DOHH2 (cell line): Measurements from ENCODE around the gene MTARC1.

Source experiments
- H3F3A ChIP-seq: fragments of 200-600 bp; sonication (generic), shearing (Covaris generic); 2 replicates; pipeline ENCODE4 v1.6.0; 2016; ENCODE audit warnings: antibody characterized with exemption, mild to moderate bottlenecking; ENCODE audit not compliant: control insufficient read depth, insufficient read depth
- H3K27ac ChIP-seq: fragments of 200-600 bp; sonication (generic); 2 replicates; pipeline ENCODE4 v1.5.1; 2014; ENCODE audit warnings: low read depth, mild to moderate bottlenecking, low read length, moderate library complexity
- H3K27me3 ChIP-seq: fragments of 200-600 bp; sonication (generic); 2 replicates; pipeline ENCODE4 v1.6.1; 2014; ENCODE audit warnings: mild to moderate bottlenecking, low read length, mixed read lengths; ENCODE audit not compliant: control insufficient read depth
- H3K36me3 ChIP-seq: fragments of 200-600 bp; sonication (generic); 2 replicates; pipeline ENCODE4 v1.6.1; 2014; ENCODE audit warnings: mild to moderate bottlenecking, low read length, moderate library complexity, mixed read lengths; ENCODE audit not compliant: control insufficient read depth
- H3K4me1 ChIP-seq: fragments of 200-600 bp; sonication (generic); 2 replicates; pipeline ENCODE4 v1.6.1; 2014; ENCODE audit warnings: mild to moderate bottlenecking, low read length, mixed read lengths; ENCODE audit not compliant: control insufficient read depth
- H3K4me2 ChIP-seq: fragments of 200-600 bp; sonication (generic); 2 replicates; pipeline ENCODE4 v1.6.0; 2014; ENCODE audit warnings: mild to moderate bottlenecking, low read length, moderate library complexity
- H3K4me3 ChIP-seq: fragments of 200-600 bp; sonication (generic); 2 replicates; pipeline ENCODE4 v1.5.1; 2014; ENCODE audit warnings: mild to moderate bottlenecking, low read length, mixed read lengths
- H3K79me2 ChIP-seq: fragments of 200-600 bp; sonication (generic); 2 replicates; pipeline ENCODE4 v1.6.1; 2014; ENCODE audit warnings: mild to moderate bottlenecking, low read length, mixed read lengths; ENCODE audit not compliant: control insufficient read depth
- H3K9me2 ChIP-seq: fragments of 200-600 bp; sonication (generic); replicated peaks from 2 replicates; pipeline ENCODE4 v1.6.1; 2014; ENCODE audit warnings: mild to moderate bottlenecking, low read length, mixed read lengths; ENCODE audit not compliant: control insufficient read depth
- H3K9me3 ChIP-seq: fragments of 200-600 bp; sonication (generic); 2 replicates; pipeline ENCODE4 v1.6.1; 2014; ENCODE audit warnings: antibody characterized with exemption, low read length, mixed read lengths; ENCODE audit not compliant: control insufficient read depth, insufficient read depth
- H4K20me1 ChIP-seq: fragments of 200-600 bp; sonication (generic); 2 replicates; pipeline ENCODE4 v1.6.0; 2014; ENCODE audit warnings: low read depth, mild to moderate bottlenecking, antibody characterized with exemption, low read length, moderate library complexity; ENCODE audit not compliant: control insufficient read depth, insufficient read depth
- EZH2phosphoT487 ChIP-seq: fragments of 200-600 bp; sonication (generic); IDR thresholded peaks from 2 replicates; pipeline ENCODE4 v1.6.1; 2017; ENCODE audit warnings: borderline replicate concordance, mild to moderate bottlenecking, antibody characterized with exemption, low read length, moderate library complexity, mixed read lengths
- TF ChIP-seq, protein P1 (sequence below): fragments of 200-600 bp; sonication (generic); IDR thresholded peaks from one replicate; pipeline ENCODE4 v1.5.1; 2014; ENCODE audit warnings: antibody characterized with exemption, mild to moderate bottlenecking, low read depth, low read length; ENCODE audit not compliant: poor library complexity, severe bottlenecking

MTARC1 gene

DNA sequence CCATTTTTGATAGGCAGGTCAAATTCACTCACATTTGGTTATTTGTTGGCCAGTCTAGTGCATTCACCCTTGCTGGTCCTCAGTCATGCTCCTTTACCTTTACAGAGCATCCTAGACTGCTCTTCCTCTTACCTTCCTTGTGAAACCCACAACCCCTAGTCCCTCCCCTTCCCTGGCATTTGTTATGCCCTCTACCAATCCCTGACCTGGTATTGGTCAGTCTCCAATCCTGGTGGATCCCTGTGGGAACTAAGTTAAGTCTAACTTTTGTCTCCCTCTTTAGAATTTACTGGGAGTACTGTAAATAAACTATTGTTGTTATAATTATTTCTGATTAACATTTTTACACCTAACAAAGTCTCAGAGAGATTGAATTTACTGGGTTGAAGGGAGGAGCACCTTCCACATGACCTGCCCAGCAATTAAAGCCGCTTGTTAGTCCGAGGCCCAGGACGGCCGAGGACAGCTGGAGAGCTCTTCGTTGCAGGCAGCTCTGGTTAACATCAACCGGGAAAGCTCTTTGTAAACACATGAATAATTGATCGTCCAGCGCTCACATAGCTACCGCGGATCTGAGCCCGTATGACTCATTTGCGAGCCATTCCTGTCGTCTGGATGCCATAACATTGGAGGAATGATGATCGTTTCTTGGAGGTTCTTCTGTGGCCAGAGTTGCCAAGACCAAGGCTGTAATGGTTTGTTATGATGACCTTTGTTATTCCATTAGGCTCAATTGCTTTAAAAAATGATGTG is 31.9 kb downstream of the MTARC1 start:
- no peak overlapping the region for H3K27ac ChIP-seq
- H3F3A ChIP-seq, result no peaks in the 10 kb centered on the region
- H3K79me2 ChIP-seq, result no peaks in the 10 kb centered on the region
- H3K9me3 ChIP-seq, result no peaks in the 10 kb centered on the region
- H3K4me3 ChIP-seq, result no peak overlapping the region
- H3K9me2 ChIP-seq, result no peaks in the 10 kb centered on the region
- no peaks in the 10 kb centered on the region for H3K36me3 ChIP-seq
- TF ChIP-seq, protein P1, sequence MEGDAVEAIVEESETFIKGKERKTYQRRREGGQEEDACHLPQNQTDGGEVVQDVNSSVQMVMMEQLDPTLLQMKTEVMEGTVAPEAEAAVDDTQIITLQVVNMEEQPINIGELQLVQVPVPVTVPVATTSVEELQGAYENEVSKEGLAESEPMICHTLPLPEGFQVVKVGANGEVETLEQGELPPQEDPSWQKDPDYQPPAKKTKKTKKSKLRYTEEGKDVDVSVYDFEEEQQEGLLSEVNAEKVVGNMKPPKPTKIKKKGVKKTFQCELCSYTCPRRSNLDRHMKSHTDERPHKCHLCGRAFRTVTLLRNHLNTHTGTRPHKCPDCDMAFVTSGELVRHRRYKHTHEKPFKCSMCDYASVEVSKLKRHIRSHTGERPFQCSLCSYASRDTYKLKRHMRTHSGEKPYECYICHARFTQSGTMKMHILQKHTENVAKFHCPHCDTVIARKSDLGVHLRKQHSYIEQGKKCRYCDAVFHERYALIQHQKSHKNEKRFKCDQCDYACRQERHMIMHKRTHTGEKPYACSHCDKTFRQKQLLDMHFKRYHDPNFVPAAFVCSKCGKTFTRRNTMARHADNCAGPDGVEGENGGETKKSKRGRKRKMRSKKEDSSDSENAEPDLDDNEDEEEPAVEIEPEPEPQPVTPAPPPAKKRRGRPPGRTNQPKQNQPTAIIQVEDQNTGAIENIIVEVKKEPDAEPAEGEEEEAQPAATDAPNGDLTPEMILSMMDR, result no peak
- TF ChIP-seq EZH2phosphoT487, result no peak
- no peaks in the 10 kb centered on the region for H3K4me1 ChIP-seq
- no peaks in the 10 kb centered on the region for H3K27me3 ChIP-seq
- no peak overlapping the region for H3K4me2 ChIP-seq
- no peaks in the 10 kb centered on the region for H4K20me1 ChIP-seq

DNA sequence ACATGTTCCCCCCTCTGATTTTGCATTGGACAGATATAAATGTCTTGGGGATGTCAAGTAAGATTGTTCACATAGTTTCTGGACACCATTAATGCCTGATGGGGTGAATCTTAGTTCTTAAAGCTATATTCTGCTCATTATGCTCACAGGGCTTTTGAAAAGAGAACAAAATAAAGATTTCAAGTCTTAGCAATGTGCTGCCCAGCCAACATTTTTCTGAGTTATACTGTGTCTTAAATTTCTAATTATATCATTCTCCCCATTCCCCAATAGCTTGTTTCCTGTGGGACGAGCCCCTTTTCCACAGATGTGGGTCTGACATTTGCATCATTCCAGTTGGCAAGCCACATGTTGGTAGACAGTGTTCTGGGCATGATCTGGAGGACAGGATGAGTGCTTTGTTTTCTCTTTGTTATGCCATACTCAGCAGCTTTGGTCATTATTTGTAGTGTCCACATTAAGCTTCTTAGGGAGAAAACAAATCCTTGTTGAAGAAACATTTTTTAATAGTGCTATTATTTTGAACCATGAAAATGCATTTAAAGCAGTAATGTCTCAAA is 32.8 kb downstream of the MTARC1 start:
- no peak overlapping the region for H3K4me2 ChIP-seq
- no peaks in the 10 kb centered on the region for H3K9me3 ChIP-seq
- no peak overlapping the region for H3K4me3 ChIP-seq
- no peaks in the 10 kb centered on the region for H3K4me1 ChIP-seq
- TF ChIP-seq, protein P1, result no peak
- TF ChIP-seq EZH2phosphoT487, result no peak
- H3K79me2 ChIP-seq, result no peaks in the 10 kb centered on the region
- no peaks in the 10 kb centered on the region for H3K27me3 ChIP-seq
- H4K20me1 ChIP-seq, result no peaks in the 10 kb centered on the region
- H3K36me3 ChIP-seq, result no peaks in the 10 kb centered on the region
- no peak overlapping the region for H3K27ac ChIP-seq
- H3F3A ChIP-seq, result no peaks in the 10 kb centered on the region
- H3K9me2 ChIP-seq, result no peaks in the 10 kb centered on the region

- Histone ChIP-seq H3K79me2 (no peaks in the 10 kb centered on the region), H3K4me3 (no peak overlapping the region), H3K27ac (no peak overlapping the region), H3K4me1 (no peaks in the 10 kb centered on the region), H3K27me3 (no peaks in the 10 kb centered on the region), H3K4me2 (no peak overlapping the region), H3K9me2 (no peaks in the 10 kb centered on the region), H3F3A (no peaks in the 10 kb centered on the region), H4K20me1 (no peaks in the 10 kb centered on the region), H3K36me3 (no peaks in the 10 kb centered on the region), H3K9me3 (no peaks in the 10 kb centered on the region)
- no peak for TF ChIP-seq EZH2phosphoT487
- TF ChIP-seq, protein P1, result no peak
Observed at GRCh38 chr1:220824031-220824989, 37.6 kb downstream of the MTARC1 start.
